Germinal center (tissue), 1 donor: ENCODE measurements around the gene KIF13A.
"Not testable (repeated sequence)": the region's sequence is repeated elsewhere in the genome, so short reads cannot be mapped to it uniquely, and the experiment has no call there.

ENCODE experiments used
- DNase-seq: peaks from one replicate; pipeline ENCODE4 v3.0.0; 2012; ENCODE audit warnings: mixed read lengths, low spot score

Gene KIF13A

DNA sequence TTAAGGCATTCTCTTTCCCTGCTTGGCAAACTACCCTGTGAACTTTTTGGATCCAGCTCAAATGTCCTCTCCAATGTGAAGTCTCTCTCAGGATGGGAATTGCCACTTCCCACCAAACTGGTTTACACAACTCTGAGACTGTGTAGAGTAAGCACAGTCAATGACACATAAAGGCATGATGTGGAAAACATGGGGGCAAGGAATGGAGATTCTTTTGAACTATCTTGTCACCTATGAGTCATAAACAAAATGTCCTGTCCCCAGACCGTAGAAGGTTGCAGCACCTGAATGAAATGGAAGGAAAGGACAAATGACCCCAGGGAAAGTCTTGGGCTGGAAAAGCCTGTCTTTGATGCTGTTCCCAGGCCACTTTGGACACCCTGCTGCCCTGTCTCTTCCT is 11.0 kb upstream of the KIF13A start:
- DNase-seq, result no peak

DNA sequence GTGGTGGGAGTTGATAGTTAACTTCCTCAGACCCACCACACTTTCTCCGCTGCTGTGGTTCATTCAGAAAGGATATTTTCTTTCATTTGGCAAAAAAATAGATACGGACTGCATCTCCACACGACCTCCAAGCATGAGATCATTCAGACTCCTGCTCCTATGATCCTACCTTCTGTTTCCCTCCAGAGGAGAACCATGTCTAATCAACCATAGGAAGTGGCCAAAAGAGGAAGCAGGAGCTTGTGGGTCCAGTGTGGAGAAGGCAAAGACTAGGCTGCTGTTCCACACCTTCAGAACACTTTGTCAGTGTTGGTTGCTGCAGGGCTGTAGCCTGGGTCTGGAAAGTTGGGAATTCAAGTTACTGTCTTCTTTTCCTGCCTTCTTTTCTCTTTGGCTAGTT is 10.6 kb upstream of the KIF13A start:
- DNase-seq, result no peak

DNA sequence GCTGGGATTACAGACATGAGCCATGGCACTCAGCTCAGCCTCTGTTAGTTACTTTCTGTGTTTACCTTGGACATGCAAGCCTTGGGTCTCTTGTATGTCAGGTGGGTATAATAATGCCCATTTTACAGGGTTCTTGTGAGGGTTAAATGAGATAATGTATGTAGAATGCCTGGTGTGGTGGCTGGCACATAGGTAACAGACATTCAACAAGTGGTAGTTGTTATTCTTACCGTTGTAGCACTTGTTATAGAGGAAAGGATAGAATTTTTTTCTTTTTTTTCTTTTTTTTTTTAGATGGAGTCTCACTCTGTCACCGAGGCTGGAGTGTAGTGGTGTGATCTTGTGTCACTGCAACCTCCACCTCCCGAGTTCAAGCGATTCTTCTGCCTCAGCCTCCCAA is 8.0 kb upstream of the KIF13A start:
- DNase-seq, result no peak

DNA sequence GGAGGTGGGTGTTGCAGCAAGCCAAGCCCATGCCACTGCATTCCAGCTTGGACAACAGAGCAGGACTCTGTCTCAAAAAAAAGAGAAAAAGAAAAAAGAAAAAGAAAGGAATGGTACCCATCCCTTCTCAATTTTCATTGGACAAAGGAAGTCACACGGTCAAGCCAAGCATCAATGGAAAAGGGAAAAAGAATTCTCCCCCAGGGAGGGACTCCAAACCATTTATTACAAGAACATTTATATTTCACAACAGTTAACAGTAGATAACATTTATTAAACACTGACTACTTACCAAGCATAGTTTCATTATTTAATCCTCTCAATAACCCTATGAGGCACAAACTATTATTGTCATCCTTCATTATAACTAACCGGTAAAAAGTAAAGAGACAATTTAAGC is 6.6 kb upstream of the KIF13A start:
- DNase-seq, result no peak

DNA sequence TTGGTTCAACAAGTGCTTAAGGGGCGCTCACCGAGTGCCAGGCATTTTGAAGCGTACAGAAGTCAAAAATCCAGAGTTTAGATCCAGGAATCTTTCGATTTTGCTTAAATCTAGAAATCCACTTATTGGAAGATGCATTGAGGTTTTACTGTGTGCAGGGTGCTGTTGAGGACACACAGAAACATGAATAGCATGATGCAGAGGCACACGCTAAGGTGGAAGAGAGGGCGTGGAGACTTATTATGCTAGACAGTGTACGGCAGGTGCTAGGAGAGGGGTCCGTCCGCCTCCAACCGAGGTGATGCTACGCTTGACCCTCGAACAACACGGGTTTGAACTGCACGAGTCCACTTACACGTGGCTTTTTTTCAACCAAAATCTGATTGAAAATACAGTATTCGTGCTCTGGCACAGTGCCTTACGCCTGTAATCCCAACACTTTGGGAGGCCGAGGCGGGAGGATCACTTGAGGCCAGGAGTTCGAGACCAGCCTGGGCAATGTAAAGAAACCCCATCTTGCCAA is 1.0 kb upstream of the KIF13A start:
- no peak for DNase-seq

DNA sequence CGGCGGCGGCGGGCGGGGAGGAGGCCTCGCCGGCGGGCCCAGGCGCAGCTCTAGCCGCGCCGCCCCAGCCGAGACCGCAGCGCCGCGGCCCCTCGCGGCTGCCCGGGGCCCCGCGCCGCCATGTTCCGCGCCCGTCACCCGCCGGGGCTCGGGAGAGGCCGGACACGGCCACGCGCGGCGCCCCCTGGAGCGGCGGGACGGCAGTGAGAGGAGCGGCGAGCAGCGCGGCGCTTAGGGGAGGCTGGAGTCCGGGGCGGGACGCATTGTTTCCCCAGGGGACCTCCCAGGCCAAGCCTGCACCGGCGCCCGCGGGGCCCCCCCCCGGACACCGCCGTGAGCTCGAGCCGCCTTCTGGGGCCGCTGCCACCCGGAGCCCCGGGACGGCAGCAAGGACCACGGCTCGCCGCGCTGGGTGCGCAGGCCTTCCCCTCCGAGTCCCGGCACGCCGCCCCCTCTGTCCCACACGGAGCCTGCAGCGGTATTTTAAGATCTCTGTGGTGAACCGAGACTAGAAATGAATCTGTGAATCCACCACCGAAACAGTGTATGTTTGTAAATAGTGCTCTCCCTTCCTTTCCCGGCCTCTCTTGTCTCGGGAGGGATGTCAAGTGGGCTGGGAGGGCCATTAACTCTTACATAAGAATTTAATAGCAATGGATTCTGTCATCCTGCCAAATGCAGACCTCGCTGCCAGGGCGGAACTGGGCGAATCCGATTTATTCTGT is 424 bp upstream of the KIF13A start:
- DNase-seq, result peak; percentile 68

DNA sequence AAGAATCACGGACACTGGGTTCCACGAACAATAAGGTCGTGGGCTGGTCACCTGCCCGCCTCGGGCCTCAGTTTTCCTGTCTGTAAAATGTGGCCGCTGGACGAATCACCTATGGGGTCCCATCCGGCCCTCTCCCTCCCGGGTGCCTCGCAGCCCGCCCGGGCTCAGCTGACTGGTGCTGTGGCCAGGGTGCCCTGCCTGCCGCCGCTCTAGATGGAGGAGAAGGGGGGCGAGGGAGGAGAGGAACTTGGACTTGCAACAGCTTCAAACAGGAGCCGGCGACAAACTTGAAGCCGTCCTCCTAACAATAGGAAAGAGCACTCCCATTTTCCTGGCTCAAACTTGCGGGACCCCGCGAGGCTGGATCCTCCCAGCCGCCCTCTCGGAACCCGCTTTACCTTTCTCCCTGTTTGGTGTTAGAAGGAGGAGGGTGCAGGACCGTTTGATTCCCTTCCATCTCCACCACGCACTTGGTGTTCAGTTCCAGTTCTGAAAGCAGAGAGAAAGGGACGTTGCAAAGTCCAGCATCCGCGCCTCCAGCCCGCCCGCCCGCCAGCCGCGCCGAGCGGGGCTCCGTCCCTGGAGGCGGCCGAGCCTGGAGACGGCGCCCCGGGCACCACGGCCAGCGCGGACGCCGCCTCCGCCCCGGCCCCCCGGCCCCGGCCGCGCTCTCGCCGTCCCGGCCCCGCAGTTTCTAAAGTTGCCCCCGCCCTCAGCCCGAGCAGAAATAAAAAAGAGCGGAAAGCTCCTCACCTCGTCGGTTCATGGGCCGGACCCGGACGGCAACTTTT is 584 bp downstream of the KIF13A start:
- DNase-seq, result peak; percentile 41

DNA sequence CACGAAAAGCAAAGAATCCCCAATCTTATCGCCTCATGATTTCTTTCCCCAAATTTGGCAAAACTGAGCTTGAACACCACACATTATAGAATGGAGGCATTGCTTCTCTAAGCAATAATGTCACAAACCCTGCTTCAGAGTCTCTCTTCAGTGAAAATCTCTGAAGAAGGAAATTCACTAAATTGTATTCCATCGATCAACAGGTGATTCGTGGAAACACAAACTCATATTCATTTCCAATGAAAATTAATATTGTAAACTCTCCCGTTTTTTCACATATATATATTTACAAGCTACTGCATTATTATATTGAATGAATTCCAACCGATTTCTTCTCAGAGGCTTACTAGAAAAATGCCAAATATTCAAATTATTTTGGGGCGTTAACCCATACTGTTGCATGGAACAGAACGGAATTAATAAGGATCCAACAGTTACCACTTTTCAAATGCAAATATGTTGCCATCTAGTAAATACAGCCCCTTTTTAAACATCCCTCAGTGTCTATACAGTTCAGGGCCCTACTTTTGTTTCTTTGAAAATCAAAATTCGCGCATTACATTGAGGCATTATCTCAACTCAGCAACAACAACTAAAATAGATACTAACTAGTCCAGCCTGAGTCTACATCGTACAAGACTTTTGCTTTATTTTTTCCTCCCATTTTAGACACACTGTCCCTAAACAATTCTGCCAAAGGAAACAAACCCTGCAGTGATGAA is 1.3 kb downstream of the KIF13A start:
- no peak for DNase-seq

DNA sequence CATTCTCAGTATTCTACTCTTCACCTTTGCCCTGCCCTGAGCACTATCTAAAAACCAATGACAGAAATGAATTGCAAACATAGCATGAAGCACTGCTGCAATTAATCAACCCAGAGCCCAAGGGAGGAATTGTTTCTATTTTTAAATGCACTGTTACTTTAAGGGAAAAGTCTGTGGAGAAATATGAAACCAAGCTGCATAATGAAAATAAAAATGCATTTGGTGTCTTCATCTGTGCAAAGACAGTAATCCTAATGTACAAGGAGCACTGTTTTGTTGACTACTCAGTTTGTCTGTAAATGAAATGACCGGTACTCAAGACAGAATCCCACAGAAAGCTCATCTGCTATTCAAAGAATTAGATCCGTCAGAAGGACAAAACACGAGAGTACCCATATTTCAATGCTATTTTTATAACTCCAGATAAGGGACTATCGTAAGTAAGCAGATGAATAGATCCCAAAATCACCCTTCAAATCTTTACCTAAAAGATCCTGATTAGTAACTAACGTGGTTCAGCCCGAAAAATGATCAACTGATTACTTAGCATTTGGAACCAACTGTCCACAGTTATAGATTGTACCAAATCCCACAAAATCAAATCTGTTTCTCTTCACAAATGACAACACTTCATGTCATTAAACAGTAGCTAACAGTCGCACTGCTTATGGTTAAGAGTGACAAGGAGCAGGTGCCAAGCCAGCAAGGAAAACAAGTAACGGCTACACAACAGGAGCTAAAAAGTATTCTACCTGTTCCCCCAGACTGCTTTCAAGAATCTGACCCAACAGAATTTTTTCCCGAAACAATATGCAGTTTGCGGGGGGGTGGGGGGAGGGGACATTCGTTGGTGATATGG is 2.4 kb downstream of the KIF13A start:
- no peak for DNase-seq

DNA sequence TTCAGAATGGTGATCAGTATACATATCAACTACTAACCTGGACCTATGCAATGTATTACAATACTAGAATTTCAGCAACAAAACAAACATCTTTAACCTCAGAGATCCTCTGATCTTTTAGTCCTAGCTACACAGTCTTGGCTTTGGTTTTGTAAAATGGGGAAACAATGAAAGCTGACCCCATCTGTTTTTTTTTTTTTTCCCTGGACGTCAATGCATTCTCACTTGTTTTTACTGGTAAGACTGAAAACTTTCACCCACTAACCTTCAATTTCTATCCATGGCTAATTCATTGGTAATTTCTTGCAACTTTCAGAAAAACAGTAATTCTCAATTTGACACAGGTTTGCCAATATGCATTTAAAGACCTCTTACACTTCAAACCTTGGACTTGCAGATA is 3.0 kb downstream of the KIF13A start:
- DNase-seq, result no peak

DNA sequence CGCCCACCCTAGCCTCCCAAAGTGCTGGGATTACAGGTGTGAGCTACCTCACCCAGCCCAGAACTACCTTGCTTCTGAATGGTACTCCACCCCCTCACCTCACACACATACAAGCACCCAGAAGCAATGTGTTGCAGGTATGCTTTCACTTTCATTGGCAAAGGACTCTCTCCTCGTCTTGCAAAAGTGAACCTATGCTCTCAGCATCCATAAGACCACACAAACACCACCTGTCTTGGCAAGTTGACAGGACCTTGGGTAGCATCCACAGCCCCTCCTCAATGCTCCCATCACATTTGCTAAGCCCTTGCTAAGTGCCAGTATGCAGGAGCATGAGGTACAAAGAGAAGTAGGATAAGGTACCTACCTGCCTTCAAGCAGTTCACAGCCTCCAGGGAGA is 3.7 kb downstream of the KIF13A start:
- no peak for DNase-seq

DNA sequence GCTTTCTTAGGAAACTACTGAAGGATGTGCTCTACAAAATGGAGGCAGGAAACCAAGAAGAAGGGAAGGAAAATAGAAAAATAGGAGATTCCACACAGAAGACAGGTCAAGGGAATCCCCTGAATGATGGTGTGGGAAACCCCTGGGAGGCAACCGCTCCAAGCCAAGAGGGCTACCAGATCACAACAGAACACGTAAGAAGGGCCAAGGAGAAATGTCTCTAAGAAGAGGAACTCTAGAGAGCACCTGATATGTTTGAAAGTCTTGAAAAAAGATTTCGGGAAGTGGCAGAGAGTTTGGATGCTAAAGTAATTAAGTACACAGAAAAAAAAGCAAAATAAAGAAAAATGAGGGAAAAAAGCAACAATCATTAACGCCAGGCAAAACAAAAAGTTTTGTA is 7.1 kb downstream of the KIF13A start:
- no peak for DNase-seq

DNA sequence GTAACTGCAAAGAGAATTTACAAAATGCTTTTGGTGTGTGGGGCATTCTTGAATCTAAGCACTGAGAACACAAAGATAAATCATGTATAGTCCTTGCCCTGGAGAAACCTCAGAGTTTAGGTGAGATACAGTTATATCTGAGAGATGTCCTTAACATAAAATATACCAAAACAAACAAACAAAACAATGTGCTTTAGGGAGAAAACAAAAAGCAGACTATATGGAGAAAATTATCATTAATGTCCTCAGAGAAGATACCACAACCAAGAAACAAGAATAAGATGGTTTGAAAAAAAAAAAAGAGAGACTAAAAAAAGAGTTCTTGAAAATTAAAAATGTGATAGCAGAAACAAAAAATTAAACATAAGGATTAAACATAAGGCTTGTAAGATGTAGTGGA is 8.0 kb downstream of the KIF13A start:
- no peak for DNase-seq

DNA sequence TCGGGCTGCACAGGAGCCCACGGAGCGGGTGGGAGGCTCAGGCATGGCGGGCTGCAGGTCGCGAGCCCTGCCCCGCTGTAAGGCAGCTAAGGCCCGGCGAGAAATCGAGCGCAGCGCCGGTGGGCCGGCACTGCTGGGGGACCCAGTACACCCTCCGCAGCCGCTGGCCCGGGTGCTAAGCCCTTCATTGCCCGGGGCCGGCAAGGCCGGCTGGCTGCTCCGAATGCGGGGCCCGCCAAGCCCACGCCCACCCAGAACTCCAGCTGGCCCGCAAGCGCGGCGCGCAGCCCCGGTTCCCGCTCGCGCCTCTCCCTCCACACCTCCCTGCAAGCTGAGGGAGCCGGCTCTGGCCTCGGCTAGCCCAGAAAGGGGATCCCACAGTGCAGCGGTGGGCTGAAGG is 11.2 kb downstream of the KIF13A start:
- DNase-seq, result not testable (repeated sequence)

DNA sequence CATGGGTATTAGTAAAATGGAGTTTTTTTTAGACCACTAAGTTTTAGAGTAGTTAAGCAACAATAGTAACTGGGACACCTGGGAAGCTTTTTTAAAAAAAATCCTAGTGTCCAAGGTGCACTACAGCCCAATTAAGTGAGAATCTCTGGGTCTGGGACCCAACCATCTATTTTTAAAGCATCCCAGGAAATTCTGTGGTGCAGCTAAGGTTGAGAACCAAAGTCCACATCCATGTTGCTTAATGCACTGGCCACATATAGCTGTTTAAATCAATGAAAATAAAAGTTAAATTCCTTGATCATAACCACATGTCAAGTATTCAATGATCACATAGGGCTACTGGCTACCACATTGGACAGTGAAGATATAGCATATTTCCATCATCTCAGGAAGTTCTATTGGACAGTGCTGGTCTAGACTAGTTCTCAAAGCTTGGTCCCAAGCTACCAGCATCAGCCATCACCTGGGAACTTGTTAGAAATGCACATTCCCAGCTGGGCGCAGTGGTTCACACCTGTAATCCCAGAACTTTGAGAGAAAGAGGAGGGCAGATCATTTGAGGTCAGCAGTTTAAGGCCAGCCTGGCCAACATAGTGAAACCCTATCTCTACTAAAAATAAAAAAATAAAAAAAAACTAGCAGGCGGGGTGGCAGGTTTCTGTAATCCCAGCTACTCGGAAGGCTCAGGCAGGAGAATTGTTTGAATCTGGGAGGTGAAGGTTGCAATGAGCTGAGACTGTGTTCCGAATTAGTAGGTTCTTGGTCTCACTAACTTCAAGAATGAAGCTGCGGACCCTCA is 12.7 kb downstream of the KIF13A start:
- no peak for DNase-seq

DNA sequence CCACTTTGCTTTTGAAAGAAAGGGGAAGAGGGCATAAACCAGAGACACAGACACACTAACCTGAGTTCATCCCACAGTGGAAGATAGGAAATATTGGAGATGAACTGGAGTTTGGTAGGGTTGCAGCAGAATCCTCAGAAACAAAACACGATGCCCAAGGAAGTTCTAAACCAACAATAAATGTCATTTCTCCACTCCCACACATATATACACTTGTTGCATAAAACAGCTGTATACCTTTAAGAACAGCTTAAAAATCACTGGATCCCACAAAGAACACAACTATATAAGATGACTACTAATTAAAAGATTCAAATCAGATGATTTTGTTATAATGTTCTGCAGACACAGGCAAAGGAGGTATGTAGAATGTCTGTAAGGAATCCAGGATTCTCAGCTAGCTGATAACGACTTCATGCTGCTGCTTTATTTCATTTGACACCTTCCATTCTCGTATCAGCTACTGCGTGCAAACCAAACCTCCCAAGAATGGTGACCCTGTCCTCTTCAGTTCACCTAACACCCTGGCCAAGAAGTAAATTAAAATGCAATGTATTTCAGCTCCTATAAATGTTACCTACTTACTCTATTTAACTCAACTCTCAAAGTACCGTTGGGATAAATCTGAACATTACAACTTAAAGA is 14.3 kb downstream of the KIF13A start:
- DNase-seq, result no peak

DNA sequence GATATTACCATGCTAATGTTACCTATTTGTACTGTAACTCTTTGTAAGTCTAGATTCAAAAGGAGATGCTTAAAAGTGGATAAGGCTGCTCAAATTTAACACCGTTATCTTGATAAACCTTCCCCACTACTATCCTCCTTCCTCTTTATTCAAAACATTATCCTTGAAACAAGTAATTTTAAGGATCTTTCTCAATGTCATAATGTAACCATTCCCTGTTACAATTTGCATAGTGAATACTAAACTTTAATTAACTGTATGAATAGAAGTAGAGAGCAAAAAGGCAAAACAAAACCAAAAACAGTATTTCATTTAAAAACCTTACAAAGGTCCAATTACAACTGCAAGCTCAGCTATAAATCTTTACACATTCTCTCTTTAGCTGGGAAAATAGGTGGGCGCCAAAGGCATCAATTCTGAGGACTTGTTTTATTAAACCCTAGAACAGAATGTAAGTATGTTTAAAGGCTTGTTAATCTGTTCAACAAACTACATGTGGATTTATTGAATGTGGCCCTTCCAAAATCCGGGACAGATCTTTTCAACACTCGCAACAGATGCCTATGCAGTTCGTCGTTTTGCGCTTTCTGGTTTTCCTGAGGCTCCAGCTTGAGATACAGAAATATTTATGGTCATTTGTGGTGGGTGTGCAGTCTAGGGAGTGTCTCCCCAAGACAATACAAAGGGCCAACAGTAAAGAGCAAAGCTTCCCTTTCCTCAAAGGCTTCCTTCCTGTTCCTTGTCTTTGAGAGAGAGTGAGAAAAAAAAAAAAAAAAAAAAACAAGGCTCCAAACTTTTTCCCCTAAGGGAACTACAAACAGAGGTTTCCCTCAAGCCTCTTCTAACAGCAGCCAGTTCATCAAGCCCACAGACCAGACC is 15.1 kb downstream of the KIF13A start:
- DNase-seq, result no peak

DNA sequence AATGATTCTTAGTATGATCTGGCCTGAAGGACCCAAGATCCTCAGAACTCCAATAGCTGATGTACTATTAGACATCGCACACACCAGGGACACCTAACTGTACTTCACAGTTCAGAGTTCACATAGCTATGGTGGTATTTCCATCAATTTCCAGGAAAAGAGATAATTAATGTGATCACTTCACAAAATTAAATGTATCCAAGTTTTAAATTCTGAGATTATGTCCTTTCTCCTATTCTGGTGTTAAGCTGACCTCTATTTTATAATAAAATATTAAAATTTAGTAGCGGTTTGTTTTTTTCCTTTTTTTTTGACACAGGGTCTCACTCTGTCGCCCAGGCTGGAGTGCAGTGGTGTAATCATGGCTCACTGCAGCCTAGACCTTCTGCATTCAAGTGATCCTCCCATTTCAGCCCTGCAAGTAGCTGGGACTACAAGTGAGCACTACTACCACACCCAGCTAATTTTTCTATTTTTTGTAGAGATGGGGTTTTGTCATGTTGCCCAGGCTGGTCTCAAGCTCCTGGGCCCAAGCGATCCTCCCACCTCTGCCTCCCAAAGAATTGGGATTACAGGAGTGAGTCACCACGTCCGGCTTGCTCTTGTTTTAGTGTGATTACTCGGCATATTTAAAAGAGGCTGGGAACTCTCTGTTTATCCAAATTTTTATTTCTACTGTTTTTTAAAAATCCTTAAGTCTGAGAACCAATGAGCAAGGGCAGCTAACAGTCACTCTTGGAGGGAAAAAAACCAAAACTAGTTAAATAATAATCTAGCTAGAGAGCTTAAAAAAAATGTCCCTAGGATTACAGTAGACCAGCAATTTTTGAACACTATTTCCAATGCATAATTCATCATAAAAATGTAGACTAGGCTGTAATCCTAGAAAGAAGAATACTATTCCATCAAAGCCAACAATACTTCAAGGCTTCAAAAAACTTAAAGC is 16.0 kb downstream of the KIF13A start:
- DNase-seq, result no peak
